ENCODE measurements around the gene KIAA1671. TPM values are rescaled to one million over a fixed set of nuclear protein-coding genes. Genes with fewer than 3 reads are reported as not detected.
A peak's percentile ranks its signal among the peaks of the same experiment; 100 is the strongest.

The KIAA1671 gene
- polyA plus RNA-seq, 1 of the 3 experiments (the other 2 are of a cell fraction), result 7.4 TPM

GRCh38 chr22:24950272-24950902 is 2.1 kb upstream of the KIAA1671 start:
- peaks cover 6% of the 10 kb centered on the region for H3F3A ChIP-seq (replicated peaks; ENCODE audit: insufficient read depth)
- no peak overlapping the region for H3K4me2 ChIP-seq
- no peak overlapping the region for H3K9ac ChIP-seq
- no peaks in the 10 kb centered on the region for H3K27me3 ChIP-seq (ENCODE audit: insufficient read depth)
- H3K27ac ChIP-seq (ENCODE audit: low read depth in 2 of 2, low read length in 1 of 2), result no peak overlapping the region
- H2AFZ ChIP-seq (ENCODE audit: low read depth), result peak overlapping the region; percentile 51; the same call in 1 of the 2 replicates
- TF ChIP-seq ELF1 (IDR thresholded peaks at IDR 0.05), result peak; percentile 56
- TF ChIP-seq GATA2 (CRISPR knock-in tag; IDR thresholded peaks at IDR 0.05), result no peak
- no peak for TF ChIP-seq PBX3 (IDR thresholded peaks at IDR 0.05)
- TF ChIP-seq GABPA (IDR thresholded peaks at IDR 0.05; ENCODE audit: low read depth), result peak; percentile 74
- H4K20me1 ChIP-seq (ENCODE audit: insufficient read depth), result no peaks in the 10 kb centered on the region
- peaks cover 28% of the 10 kb centered on the region; the same call in 1 of the 2 replicates for H3K79me2 ChIP-seq (ENCODE audit: insufficient read depth)
- no peaks in the 10 kb centered on the region for H3K9me3 ChIP-seq
- H3K9me2 ChIP-seq, result no peaks in the 10 kb centered on the region
- H3K4me1 ChIP-seq (ENCODE audit: control insufficient read depth in 1 of 2, insufficient read depth in 2 of 2, low read depth in 1 of 2, low read length in 1 of 2), result peaks cover 14 to 15% of the 10 kb centered on the region in 2 experiments; a peak in 3 of 4 replicates
- H3K36me3 ChIP-seq (replicated peaks in 1 of 2; ENCODE audit: control insufficient read depth in 1 of 2, insufficient read depth in 2 of 2, low read length in 1 of 2), result no peaks in the 10 kb centered on the region
- peak; percentile 53 for DNase-seq
- POLR2A ChIA-PET, result no interaction called here
- CTCF ChIA-PET, result interaction anchor here (0.7 to 20.1 kb wide), 11 partner anchors 10 to 119 kb away, joined by 3 to 513 read pairs (median 4); no protein-coding TSS in a partner anchor
- H3K4me3 ChIP-seq (ENCODE audit: low read depth in 2 of 2, low read length in 1 of 2), result no peak overlapping the region
- 42% methylated on average over 6 of the region's 7 CpGs for WGBS (ENCODE audit: low lambda C conversion rate)

GRCh38 chr22:24952837-24953383 is 394 bp downstream of the KIAA1671 start:
- H3K27ac ChIP-seq (ENCODE audit: low read depth in 2 of 2, low read length in 1 of 2), result peak overlapping the region; percentile 82 to 87
- ChIA-PET CTCF (interaction anchor here (0.7 to 20.1 kb wide), 11 partner anchors 9 to 180 kb away, joined by 3 to 513 read pairs (median 4); no protein-coding TSS in a partner anchor), POLR2A (no interaction called here)
- no peaks in the 10 kb centered on the region for H3K9me3 ChIP-seq
- H3K4me3 ChIP-seq (ENCODE audit: low read depth in 2 of 2, low read length in 1 of 2), result peak overlapping the region; percentile 73 to 93
- under 1% methylated on average over 18 of the region's 35 CpGs for WGBS (ENCODE audit: low lambda C conversion rate)
- TF ChIP-seq MEF2A (IDR thresholded peaks at IDR 0.05; ENCODE audit: borderline replicate concordance, low read depth), result no peak
- no peak for TF ChIP-seq RXRA (IDR thresholded peaks at IDR 0.05; ENCODE audit: borderline replicate concordance, low read depth)
- peak; percentile 87 for TF ChIP-seq ZBTB33 (IDR thresholded peaks at IDR 0.05; ENCODE audit: borderline replicate concordance, low read depth)
- TF ChIP-seq CHD2 (IDR thresholded peaks at IDR 0.05; ENCODE audit: low read length, partially characterized antibody), result peak; percentile 87
- no peak for TF ChIP-seq JUND (IDR thresholded peaks at IDR 0.05)
- no peak for TF ChIP-seq EP300 (IDR thresholded peaks at IDR 0.05; ENCODE audit: borderline replicate concordance in 1 of 2, low read depth in 1 of 2, low read length in 1 of 2)
- no peak for TF ChIP-seq TAF1 (IDR thresholded peaks at IDR 0.05; ENCODE audit: borderline replicate concordance, low read depth, low read length)
- TF ChIP-seq MAX (IDR thresholded peaks at IDR 0.05; ENCODE audit: low read depth), result peak; percentile 84
- TF ChIP-seq TCF12 (IDR thresholded peaks at IDR 0.05), result no peak
- TF ChIP-seq USF1 (IDR thresholded peaks at IDR 0.05; ENCODE audit: borderline replicate concordance, low read depth), result peak; percentile 83
- peak overlapping the region; percentile 97 for H3K4me2 ChIP-seq
- no peaks in the 10 kb centered on the region for H4K20me1 ChIP-seq (ENCODE audit: insufficient read depth)
- H3F3A ChIP-seq (replicated peaks; ENCODE audit: insufficient read depth), result peaks cover 6% of the 10 kb centered on the region
- peak; percentile 84 for DNase-seq
- H3K9me2 ChIP-seq, result no peaks in the 10 kb centered on the region
- no peaks in the 10 kb centered on the region for H3K27me3 ChIP-seq (ENCODE audit: insufficient read depth)
- peak overlapping the region; percentile 91 for H3K9ac ChIP-seq
- peaks cover 14 to 15% of the 10 kb centered on the region in 2 experiments; a peak in 3 of 4 replicates for H3K4me1 ChIP-seq (ENCODE audit: control insufficient read depth in 1 of 2, insufficient read depth in 2 of 2, low read depth in 1 of 2, low read length in 1 of 2)
- peak overlapping the region; percentile 91 for H2AFZ ChIP-seq (ENCODE audit: low read depth)
- H3K36me3 ChIP-seq (replicated peaks in 1 of 2; ENCODE audit: control insufficient read depth in 1 of 2, insufficient read depth in 2 of 2, low read length in 1 of 2), result no peaks in the 10 kb centered on the region
- peaks cover 47% of the 10 kb centered on the region; the same call in 1 of the 2 replicates for H3K79me2 ChIP-seq (ENCODE audit: insufficient read depth)
